KMS-11 (cell line): ENCODE data around the gene SLC35G3.

ENCODE experiments used
- H2AFZ ChIP-seq: fragments of 200-600 bp; sonication (generic); 2 replicates; pipeline ENCODE4 v1.6.1; 2016; ENCODE audit warnings: antibody characterized with exemption, mixed run types, low read depth
- H3K27ac ChIP-seq: fragments of 200-600 bp; sonication (generic); 2 replicates; pipeline ENCODE4 v1.6.1; 2016; ENCODE audit warnings: mild to moderate bottlenecking, mixed run types
- H3K27me3 ChIP-seq: fragments of 200-600 bp; sonication (generic); 2 replicates; pipeline ENCODE4 v1.6.1; 2017; ENCODE audit warnings: mild to moderate bottlenecking, low read depth, mixed run types, moderate library complexity; ENCODE audit not compliant: insufficient read depth
- H3K36me3 ChIP-seq: fragments of 200-600 bp; sonication (generic); 2 replicates; pipeline ENCODE4 v1.6.1; 2017; ENCODE audit warnings: mild to moderate bottlenecking, mixed run types; ENCODE audit not compliant: insufficient read depth
- H3K4me1 ChIP-seq: fragments of 200-600 bp; sonication (generic); 2 replicates; pipeline ENCODE4 v1.6.1; 2016; ENCODE audit warnings: mild to moderate bottlenecking, low read depth, mixed run types; ENCODE audit not compliant: poor library complexity, severe bottlenecking
- H3K4me2 ChIP-seq: fragments of 200-600 bp; sonication (generic); 2 replicates; pipeline ENCODE4 v1.7.0; 2016; ENCODE audit warnings: mild to moderate bottlenecking, mixed run types
- H3K4me3 ChIP-seq: fragments of 200-600 bp; sonication (generic); IDR thresholded peaks from 2 replicates; pipeline ENCODE4 v1.6.1; 2017; ENCODE audit warnings: low read depth, low read length, mixed read lengths; ENCODE audit not compliant: insufficient read depth
- H3K79me2 ChIP-seq: fragments of 200-600 bp; sonication (generic); 2 replicates; pipeline ENCODE4 v1.6.1; 2016; ENCODE audit warnings: low read depth, mixed run types; ENCODE audit not compliant: insufficient read depth
- H3K9ac ChIP-seq: fragments of 200-600 bp; sonication (generic); 2 replicates; pipeline ENCODE4 v1.6.1; 2016; ENCODE audit warnings: mild to moderate bottlenecking, mixed run types
- H4K20me1 ChIP-seq: fragments of 200-600 bp; sonication (generic); 2 replicates; pipeline ENCODE4 v1.6.1; 2016; ENCODE audit warnings: mild to moderate bottlenecking, mixed run types; ENCODE audit not compliant: insufficient read depth
- CTCF ChIP-seq: fragments of 200-600 bp; sonication (generic); conservative IDR thresholded peaks from 2 replicates; pipeline ENCODE4 v1.6.1; 2017; ENCODE audit warnings: low read depth, mild to moderate bottlenecking, antibody characterized with exemption, low read length, moderate library complexity, mixed read lengths

The SLC35G3 gene

GRCh38 chr17:35227546-35227945, 33.4 kb upstream of the SLC35G3 start:
- Histone ChIP-seq H3K4me1 (no peaks in the 10 kb centered on the region), H3K27me3 (no peaks in the 10 kb centered on the region), H4K20me1 (no peaks in the 10 kb centered on the region), H3K4me3 (no peak overlapping the region), H3K4me2 (no peak overlapping the region), H3K27ac (no peak overlapping the region), H2AFZ (no peak overlapping the region), H3K9ac (no peak overlapping the region), H3K36me3 (no peaks in the 10 kb centered on the region), H3K79me2 (no peaks in the 10 kb centered on the region)
- TF ChIP-seq CTCF, result no peak

- Histone ChIP-seq H3K27me3 (no peaks in the 10 kb centered on the region), H3K4me3 (no peak overlapping the region)
These were observed 30.2 kb upstream of the SLC35G3 start for GRCh38 chr17:35224436-35224835.

GRCh38 chr17:35222452-35222851, 28.3 kb upstream of the SLC35G3 start:
- H3K79me2 ChIP-seq, result no peaks in the 10 kb centered on the region
- H3K9ac ChIP-seq, result no peak overlapping the region
- H3K27ac ChIP-seq, result no peak overlapping the region
- H3K4me3 ChIP-seq, result no peak overlapping the region
- no peaks in the 10 kb centered on the region for H3K4me1 ChIP-seq
- no peak for TF ChIP-seq CTCF
- no peaks in the 10 kb centered on the region for H3K36me3 ChIP-seq
- no peaks in the 10 kb centered on the region for H3K27me3 ChIP-seq
- no peak overlapping the region for H2AFZ ChIP-seq
- H3K4me2 ChIP-seq, result no peak overlapping the region
- H4K20me1 ChIP-seq, result no peaks in the 10 kb centered on the region

More at GRCh38 chr17:35224436-35224835, 30.2 kb upstream of the SLC35G3 start:
- Histone ChIP-seq H3K4me2 (no peak overlapping the region), H4K20me1 (no peaks in the 10 kb centered on the region), H3K79me2 (no peaks in the 10 kb centered on the region), H3K36me3 (no peaks in the 10 kb centered on the region), H3K4me1 (no peaks in the 10 kb centered on the region), H3K27ac (no peak overlapping the region), H3K9ac (no peak overlapping the region), H2AFZ (no peak overlapping the region)
- no peak for TF ChIP-seq CTCF

- Histone ChIP-seq H3K4me2 (no peak overlapping the region), H3K36me3 (no peaks in the 10 kb centered on the region), H4K20me1 (no peaks in the 10 kb centered on the region), H3K79me2 (no peaks in the 10 kb centered on the region), H3K9ac (no peak overlapping the region), H3K27me3 (no peaks in the 10 kb centered on the region), H3K27ac (no peak overlapping the region), H3K4me3 (no peak overlapping the region), H3K4me1 (no peaks in the 10 kb centered on the region), H2AFZ (no peak overlapping the region)
- TF ChIP-seq CTCF, result no peak
These were observed 24.7 kb upstream of the SLC35G3 start for GRCh38 chr17:35218915-35219314.
